Upper lobe of left lung (tissue), 6 donors: Measurements from ENCODE around the gene ATG7. TPM values are rescaled to one million over a fixed set of nuclear protein-coding genes. Genes with fewer than 3 reads are reported as not detected.
"Not testable (repeated sequence)": the region's sequence is repeated elsewhere in the genome, so short reads cannot be mapped to it uniquely, and the experiment has no call there.

Experiments
- ATAC-seq, 2 donors: fragments of 200-7000 bp; cut with Tn5 transposase; one replicate each; pipeline ENCODE4 v1.9.1; 2022; ENCODE audit warnings: mild to moderate bottlenecking in 2 of 2, moderate library complexity in 2 of 2; ENCODE audit not compliant: low FRiP score in 2 of 2
- DNase-seq, 2 donors: peaks; one replicate each; pipeline ENCODE4 v3.0.0-alpha.2; 2019 to 2020
- H3K27ac ChIP-seq, 4 donors: fragments of 200-600 bp; sonication (generic); one replicate each; pipeline ENCODE4 v1.5.1; 2016 to 2019
- H3K27me3 ChIP-seq, 4 donors: fragments of 200-600 bp; sonication (generic); one replicate each; pipeline ENCODE4 v1.5.1; 2017 to 2019
- H3K36me3 ChIP-seq, 4 donors: fragments of 200-600 bp; sonication (generic); one replicate each; pipeline ENCODE4 v1.5.1; 2016 to 2019
- H3K4me1 ChIP-seq, 4 donors: fragments of 200-600 bp; sonication (generic); one replicate each; pipeline ENCODE4 v1.5.1; 2018 to 2019
- H3K4me3 ChIP-seq, 4 donors: fragments of 200-600 bp; sonication (generic); one replicate each; pipeline ENCODE4 v1.5.1; 2017 to 2019; ENCODE audit warnings: mild to moderate bottlenecking in 2 of 4, moderate library complexity in 1 of 4
- H3K9me3 ChIP-seq, 4 donors: fragments of 200-600 bp; sonication (generic); one replicate each; pipeline ENCODE4 v1.5.1; 2018 to 2019
- CTCF ChIP-seq, 6 experiments: fragments of 450-650 bp in 4 of 6; fragments of 200-600 bp in 2 of 6; sonication (generic) in 2 of 6; IDR thresholded peaks; one replicate each; pipeline ENCODE4 v1.5.1; 2016 to 2019; ENCODE audit warnings: antibody characterized with exemption in 6 of 6
- EP300 ChIP-seq, 4 donors: sonication (generic); formaldehyde crosslinking; IDR thresholded peaks; one replicate each; pipeline ENCODE4 v1.5.1; 2017; ENCODE audit warnings: antibody characterized with exemption in 4 of 4, control low read depth in 2 of 4
- POLR2A ChIP-seq, 4 donors: fragments of 450-650 bp; IDR thresholded peaks; one replicate each; pipeline ENCODE4 v1.5.1; 2016 to 2017; ENCODE audit warnings: antibody characterized with exemption in 4 of 4, mild to moderate bottlenecking in 2 of 4
- POLR2AphosphoS5 ChIP-seq, 2 donors: sonication (generic); formaldehyde crosslinking; IDR thresholded peaks; one replicate each; pipeline ENCODE4 v1.5.1; 2017; ENCODE audit warnings: antibody characterized with exemption in 2 of 2
- WGBS, 2 donors: methylation state at CpG; one replicate each; pipeline ENCODE4 v1.1.5; 2017 to 2018; 5-methylcytosine and 5-hydroxymethylcytosine counted together
- total RNA-seq, 6 donors: library from RNA; depleted of rRNA in 4 of 6; stranded (reverse); fragments of >200 nt in 4 of 6; gene quantifications; one replicate each; pipeline versions ENCODE4 v1.1.0 to v1.2.1, GENCODE V29; 2016 to 2021
- donor health status: DM: no; HTN: no; CAD: no; lungs with moderate emphysema.
- donor health status: DM: no; HTN: yes; CAD: no; lungs with severe emphysema.

Gene ATG7
- total RNA-seq, 6 donors from 2014 or later, result 52.4 to 195 (median 74.1) TPM

GRCh38 chr3:11591391-11592282 lies 319.4 kb downstream of the ATG7 start:
- H3K36me3 ChIP-seq, result peaks cover 0 to 4% (median 0%) of the 10 kb centered on the region in 4 donors
- H3K4me3 ChIP-seq, result no peak overlapping the region
- peak overlapping the region; percentile 57 to 70 (median 59) for H3K27ac ChIP-seq
- peaks cover 35 to 70% (median 51%) of the 10 kb centered on the region in 4 donors for H3K4me1 ChIP-seq
- peak; percentile 65 to 89 for ATAC-seq
- no peaks in the 10 kb centered on the region for H3K9me3 ChIP-seq
- 32 to 33% methylated on average over 8 to 9 of the region's 9 CpGs for WGBS, 2 donors
- DNase-seq, result peak in 1 of 2 donors; percentile 53
- H3K27me3 ChIP-seq, result no peaks in the 10 kb centered on the region
- TF ChIP-seq POLR2A (IDR thresholded peaks at IDR 0.05), result no peak
- no peak for TF ChIP-seq EP300 (IDR thresholded peaks at IDR 0.05)
- no peak for TF ChIP-seq CTCF (IDR thresholded peaks at IDR 0.05)
- no peak for TF ChIP-seq POLR2AphosphoS5 (IDR thresholded peaks at IDR 0.05)

DNA sequence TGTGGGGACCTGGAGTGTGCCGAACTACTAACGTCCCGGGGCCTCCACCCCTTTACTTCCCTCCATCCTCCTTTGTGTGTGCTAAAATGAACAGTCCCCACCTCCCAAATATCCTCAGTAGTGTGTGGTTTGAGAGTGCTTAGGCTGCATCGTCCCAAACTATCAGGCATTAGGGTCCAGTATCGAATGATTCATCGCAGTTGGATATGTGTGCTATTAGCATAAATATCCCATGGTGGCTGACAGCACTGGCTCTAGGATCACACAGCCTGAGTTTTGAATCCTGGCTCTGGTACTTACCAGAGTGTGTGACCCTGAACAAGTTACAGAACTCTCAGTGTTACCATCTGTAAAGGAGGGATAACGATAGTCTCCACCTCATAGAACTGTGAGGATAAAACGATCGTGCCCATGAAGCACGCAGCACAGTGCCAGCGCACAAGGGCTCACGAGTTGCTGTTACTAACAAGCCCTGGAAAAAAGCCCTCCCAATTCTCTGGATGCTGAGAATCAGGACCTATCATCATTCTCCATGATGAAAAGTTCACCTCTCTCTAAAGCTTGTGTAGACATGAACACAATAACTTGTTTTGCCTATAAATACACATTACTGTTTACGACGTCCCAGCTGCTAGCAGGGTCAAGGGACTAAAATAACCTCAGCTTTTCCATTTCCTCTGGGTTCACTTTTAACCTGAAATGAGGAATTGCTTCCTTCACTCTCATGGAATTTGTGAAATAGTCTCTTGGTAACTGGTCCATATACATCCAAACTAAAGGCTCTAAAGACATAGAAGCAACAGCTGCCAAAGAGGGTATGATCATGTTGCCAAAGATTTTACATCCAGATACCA lies 320.5 kb downstream of the ATG7 start:
- H3K27ac ChIP-seq, result peak overlapping the region; percentile 57 to 65 (median 59)
- ATAC-seq (peak in 1 of 2 donors; percentile 70), DNase-seq (no peak)
- peaks cover 0 to 4% (median 0%) of the 10 kb centered on the region in 4 donors for H3K36me3 ChIP-seq
- H3K9me3 ChIP-seq, result no peaks in the 10 kb centered on the region
- TF ChIP-seq CTCF (IDR thresholded peaks at IDR 0.05) (no peak), POLR2A (IDR thresholded peaks at IDR 0.05) (no peak), EP300 (IDR thresholded peaks at IDR 0.05) (no peak), POLR2AphosphoS5 (IDR thresholded peaks at IDR 0.05) (no peak)
- peaks cover 35 to 65% (median 51%) of the 10 kb centered on the region in 4 donors for H3K4me1 ChIP-seq
- no peaks in the 10 kb centered on the region for H3K27me3 ChIP-seq
- no peak overlapping the region for H3K4me3 ChIP-seq
- 69 to 74% methylated on average over 13 to 14 of the region's 14 CpGs for WGBS, 2 donors

GRCh38 chr3:11593318-11594034 lies 321.3 kb downstream of the ATG7 start:
- DNase-seq, result no peak
- no peak for ATAC-seq
- TF ChIP-seq POLR2A (IDR thresholded peaks at IDR 0.05), result no peak
- no peak for TF ChIP-seq POLR2AphosphoS5 (IDR thresholded peaks at IDR 0.05)
- no peak for TF ChIP-seq CTCF (IDR thresholded peaks at IDR 0.05)
- TF ChIP-seq EP300 (IDR thresholded peaks at IDR 0.05), result no peak
- 68 to 69% methylated on average over 9 to 10 of the region's 10 CpGs for WGBS, 2 donors
- peak overlapping the region in 2 of 4 donors; percentile 5 to 58 for H3K27ac ChIP-seq
- no peaks in the 10 kb centered on the region for H3K27me3 ChIP-seq
- no peaks in the 10 kb centered on the region for H3K9me3 ChIP-seq
- peaks cover 0 to 4% (median 0%) of the 10 kb centered on the region in 4 donors for H3K36me3 ChIP-seq
- H3K4me3 ChIP-seq, result no peak overlapping the region
- peaks cover 35 to 58% (median 48%) of the 10 kb centered on the region in 4 donors for H3K4me1 ChIP-seq

- not testable (repeated sequence) for H3K27ac ChIP-seq, DNase-seq, H3K9me3 ChIP-seq, H3K36me3 ChIP-seq, ATAC-seq, H3K27me3 ChIP-seq, H3K4me3 ChIP-seq
- WGBS, 2 donors, result 90 to 96% methylated on average over 5 of the region's 5 CpGs
- peaks cover 25 to 48% (median 40%) of the 10 kb centered on the region in 4 donors for H3K4me1 ChIP-seq
These were observed 322.8 kb downstream of the ATG7 start for GRCh38 chr3:11595024-11595423.
